ENCODE measurements around the gene TEDC1.

TEDC1 gene

GRCh38 chr14:105474483-105475268 is 16.4 kb upstream of the TEDC1 start, which contains the start of gene CRIP2:
TSS of gene CRIP2 (plus strand) at chr14:105474821. CDS start at chr14:105474863, 42 bp downstream.
- peak; percentile 24 for DNase-seq

- no peak for DNase-seq
Observed at GRCh38 chr14:105475269-105476096, 15.6 kb upstream of the TEDC1 start.

GRCh38 chr14:105476097-105476830 is 14.8 kb upstream of the TEDC1 start:
- no peak for DNase-seq

- no peak for DNase-seq
Observed at GRCh38 chr14:105476831-105477659, 14.0 kb upstream of the TEDC1 start.

- no peak for DNase-seq
Observed at GRCh38 chr14:105477660-105478397, 13.2 kb upstream of the TEDC1 start.

- DNase-seq, result no peak
Observed at GRCh38 chr14:105478398-105479251, 12.4 kb upstream of the TEDC1 start.

- DNase-seq, result no peak
Observed at GRCh38 chr14:105479431-105480158, 11.5 kb upstream of the TEDC1 start.

GRCh38 chr14:105480199-105480746 is 10.8 kb upstream of the TEDC1 start:
- no peak for DNase-seq

- DNase-seq, result peak; percentile 85
Observed at GRCh38 chr14:105480807-105481801, 9.9 kb upstream of the TEDC1 start.

- DNase-seq, result peak; percentile 95
Observed at GRCh38 chr14:105481886-105482457, 9.1 kb upstream of the TEDC1 start.

- DNase-seq, result no peak
Observed at GRCh38 chr14:105482486-105483110, 8.4 kb upstream of the TEDC1 start.

GRCh38 chr14:105483300-105484068 is 7.6 kb upstream of the TEDC1 start:
- no peak for DNase-seq

- DNase-seq, result no peak
Observed at GRCh38 chr14:105484069-105484996, 6.7 kb upstream of the TEDC1 start.

- DNase-seq, result no peak
Observed at GRCh38 chr14:105484997-105485393, 6.1 kb upstream of the TEDC1 start.

GRCh38 chr14:105485739-105486162 is 5.3 kb upstream of the TEDC1 start:
- DNase-seq, result peak; percentile 32

All from suppressor macrophage treated with lipopolysaccharide for 4 hours (primary cell).